ENCODE measurements around the gene RPP30.

Gene RPP30

GRCh38 chr10:90905925-90906324 is 34.2 kb downstream of the RPP30 start:
- DNase-seq (ENCODE audit: low read depth), result no peak
- TF ChIP-seq CTCF (IDR thresholded peaks at IDR 0.05; ENCODE audit: control insufficient read depth, extremely low read depth, insufficient read depth), result no peak
- no peak overlapping the region for H3K4me3 ChIP-seq (ENCODE audit: low read depth, low read length)

DNA sequence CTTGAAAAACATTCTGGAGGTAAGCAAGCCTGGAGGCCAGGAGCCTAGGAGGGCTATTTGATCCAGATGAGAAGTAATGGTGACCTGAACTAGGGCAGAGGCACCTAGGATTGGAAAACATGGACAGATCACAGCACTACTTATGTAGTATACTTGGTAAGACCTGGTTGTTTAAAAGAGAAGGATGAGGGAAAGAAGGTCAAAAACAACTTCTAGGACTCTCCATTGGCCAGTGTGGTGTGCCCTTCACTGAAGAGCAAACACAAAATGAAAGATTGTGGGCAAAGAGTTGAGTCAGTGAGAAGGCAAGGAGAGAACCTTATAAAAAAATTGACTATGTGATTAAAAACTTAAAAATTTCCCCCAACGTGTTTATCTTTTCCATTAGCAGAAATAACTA is 34.8 kb downstream of the RPP30 start:
- no peak overlapping the region for H3K4me3 ChIP-seq (ENCODE audit: low read depth, low read length)
- no peak for TF ChIP-seq CTCF (IDR thresholded peaks at IDR 0.05; ENCODE audit: control insufficient read depth, extremely low read depth, insufficient read depth)
- DNase-seq (ENCODE audit: low read depth), result no peak

- peak; percentile 44 for DNase-seq (ENCODE audit: low read depth)
- H3K4me3 ChIP-seq (ENCODE audit: low read depth, low read length), result no peak overlapping the region
- peak; percentile 77 for TF ChIP-seq CTCF (IDR thresholded peaks at IDR 0.05; ENCODE audit: control insufficient read depth, extremely low read depth, insufficient read depth)
Observed at GRCh38 chr10:90911133-90912051, 39.6 kb downstream of the RPP30 start.

DNA sequence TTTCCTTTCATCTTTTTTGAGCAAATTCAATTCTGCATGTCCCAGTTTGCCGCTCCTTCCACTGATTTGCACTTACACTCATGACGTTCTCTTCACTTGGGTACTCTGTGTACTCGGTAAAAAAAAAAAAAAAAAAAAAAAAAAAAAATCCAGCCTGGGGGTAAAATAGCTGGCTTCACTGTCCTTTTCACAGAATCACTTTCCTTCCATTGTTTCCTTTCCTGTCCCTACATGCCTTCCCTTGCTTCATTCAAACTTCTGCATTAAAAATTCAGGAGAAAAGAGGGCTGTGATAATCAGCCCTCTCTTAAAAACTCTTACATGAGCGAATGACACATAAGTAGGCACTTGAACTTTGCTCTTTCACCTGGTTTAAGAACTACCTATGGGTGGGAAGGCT is 40.4 kb downstream of the RPP30 start:
- no peak for DNase-seq (ENCODE audit: low read depth)
- TF ChIP-seq CTCF (IDR thresholded peaks at IDR 0.05; ENCODE audit: control insufficient read depth, extremely low read depth, insufficient read depth), result no peak
- no peak overlapping the region for H3K4me3 ChIP-seq (ENCODE audit: low read depth, low read length)

DNA sequence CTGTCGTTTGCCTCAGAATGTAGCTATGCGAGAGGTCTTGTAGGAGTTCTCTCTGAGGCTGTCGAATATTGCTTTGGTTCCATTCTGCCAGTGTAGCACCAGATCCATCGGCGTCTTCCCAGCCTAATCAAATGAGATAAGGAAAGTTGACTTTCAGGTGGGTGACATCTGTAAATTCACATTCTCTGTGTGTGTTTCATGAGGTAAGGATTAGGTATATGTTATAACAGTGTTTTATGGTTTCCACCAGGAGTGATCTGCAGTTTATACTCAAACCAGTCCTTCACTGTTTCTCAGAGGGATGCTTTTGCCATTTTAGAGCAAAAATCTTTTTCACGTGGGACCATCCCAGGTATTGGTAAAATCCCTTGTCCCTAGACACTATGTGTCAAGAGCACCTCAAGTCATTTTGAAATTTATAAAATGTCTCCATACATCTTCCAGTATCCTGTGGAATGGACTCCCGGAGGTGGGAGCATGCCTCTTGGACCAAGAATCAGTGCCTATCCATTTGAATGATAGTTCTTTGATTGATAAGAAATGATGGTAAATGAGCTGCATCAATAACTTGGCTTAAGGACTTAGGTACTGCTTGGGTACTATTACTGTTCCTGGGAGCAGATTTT is 41.2 kb downstream of the RPP30 start:
- no peak for TF ChIP-seq CTCF (IDR thresholded peaks at IDR 0.05; ENCODE audit: control insufficient read depth, extremely low read depth, insufficient read depth)
- DNase-seq (ENCODE audit: low read depth), result no peak
- H3K4me3 ChIP-seq (ENCODE audit: low read depth, low read length), result no peak overlapping the region

- TF ChIP-seq CTCF (IDR thresholded peaks at IDR 0.05; ENCODE audit: control insufficient read depth, extremely low read depth, insufficient read depth), result no peak
- no peak for DNase-seq (ENCODE audit: low read depth)
- H3K4me3 ChIP-seq (ENCODE audit: low read depth, low read length), result no peak overlapping the region
Observed at GRCh38 chr10:90913774-90914420, 42.1 kb downstream of the RPP30 start.

Measured in LNCaP clone FGC (cell line).